ENCODE results near the gene PBRM1.

DNA sequence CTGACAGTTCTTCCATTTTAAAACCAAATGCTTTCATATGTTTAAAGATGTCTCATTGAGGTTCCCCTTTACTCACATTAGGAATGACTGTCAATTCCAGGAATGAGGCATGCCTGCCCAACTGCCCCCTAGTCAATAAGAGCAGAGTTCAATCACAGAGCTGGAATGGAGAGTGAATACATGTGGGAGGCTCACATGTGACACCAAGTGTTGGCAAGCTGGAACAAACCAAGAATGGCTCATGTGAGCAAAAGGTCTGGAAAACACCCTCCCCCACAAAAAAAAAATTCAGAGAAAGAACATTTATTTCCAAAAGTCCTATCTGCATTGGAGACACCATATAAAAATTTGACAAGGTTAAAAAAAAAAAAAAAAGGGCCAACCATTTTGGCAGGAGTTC is 3.7 kb downstream of the PBRM1 start:
- TF ChIP-seq, protein P1, sequence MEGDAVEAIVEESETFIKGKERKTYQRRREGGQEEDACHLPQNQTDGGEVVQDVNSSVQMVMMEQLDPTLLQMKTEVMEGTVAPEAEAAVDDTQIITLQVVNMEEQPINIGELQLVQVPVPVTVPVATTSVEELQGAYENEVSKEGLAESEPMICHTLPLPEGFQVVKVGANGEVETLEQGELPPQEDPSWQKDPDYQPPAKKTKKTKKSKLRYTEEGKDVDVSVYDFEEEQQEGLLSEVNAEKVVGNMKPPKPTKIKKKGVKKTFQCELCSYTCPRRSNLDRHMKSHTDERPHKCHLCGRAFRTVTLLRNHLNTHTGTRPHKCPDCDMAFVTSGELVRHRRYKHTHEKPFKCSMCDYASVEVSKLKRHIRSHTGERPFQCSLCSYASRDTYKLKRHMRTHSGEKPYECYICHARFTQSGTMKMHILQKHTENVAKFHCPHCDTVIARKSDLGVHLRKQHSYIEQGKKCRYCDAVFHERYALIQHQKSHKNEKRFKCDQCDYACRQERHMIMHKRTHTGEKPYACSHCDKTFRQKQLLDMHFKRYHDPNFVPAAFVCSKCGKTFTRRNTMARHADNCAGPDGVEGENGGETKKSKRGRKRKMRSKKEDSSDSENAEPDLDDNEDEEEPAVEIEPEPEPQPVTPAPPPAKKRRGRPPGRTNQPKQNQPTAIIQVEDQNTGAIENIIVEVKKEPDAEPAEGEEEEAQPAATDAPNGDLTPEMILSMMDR (IDR thresholded peaks at IDR 0.05): no peak
- no peak for TF ChIP-seq ZFX (IDR thresholded peaks at IDR 0.05; ENCODE audit: borderline replicate concordance)

Data from 22Rv1 (cell line).